Mucosa of descending colon (tissue), 3 donors: ENCODE measurements around the gene NOSIP. TPM values are rescaled to one million over a fixed set of nuclear protein-coding genes. Genes with fewer than 3 reads are reported as not detected.

ENCODE experiments used
- ATAC-seq: fragments of 200-7000 bp; cut with Tn5 transposase; one replicate; pipeline ENCODE4 v1.9.1; 2020; ENCODE audit warnings: mild to moderate bottlenecking, moderate library complexity
- DNase-seq, 3 donors: peaks; one replicate each; pipeline ENCODE4 v3.0.0-alpha.2; 2020
- H3K36me3 ChIP-seq: fragments of 200-600 bp; one replicate; pipeline ENCODE4 v1.8.0; 2021; ENCODE audit warnings: low read depth, mild to moderate bottlenecking
- H3K4me1 ChIP-seq: fragments of 200-600 bp; one replicate; pipeline ENCODE4 v1.8.0; 2021; ENCODE audit warnings: low read depth, mild to moderate bottlenecking
- H3K4me3 ChIP-seq: fragments of 200-600 bp; one replicate; pipeline ENCODE4 v1.8.0; 2021; ENCODE audit warnings: mild to moderate bottlenecking
- H3K9me3 ChIP-seq: fragments of 200-600 bp; one replicate; pipeline ENCODE4 v1.8.0; 2021; ENCODE audit warnings: mild to moderate bottlenecking
- intact Hi-C, 2 donors: fragments of 100-400 bp; cut with DNase I in 1 of 2; cut with micrococcal nuclease in 1 of 2; formaldehyde crosslinking; loops; one replicate each; pipeline versions ENCODE4 v1.11.0 to v1.11.1; 2022; cut with DNase I, micrococcal nuclease
- total RNA-seq, 3 donors: library from RNA; stranded (reverse); fragmentation: NEBNext Ultra II Directional in 2 of 3; extraction: Animal tissue kit (Norgen Biotek cat#: 25700) in 2 of 3; gene quantifications; one replicate each; pipeline versions ENCODE4 v1.2.1 to v1.2.4, GENCODE V29; 2021 to 2023
- TF ChIP-seq, protein P1 (sequence below): fragments of 200-600 bp; IDR thresholded peaks from one replicate; pipeline ENCODE4 v1.8.0; 2022; ENCODE audit warnings: antibody characterized with exemption, mild to moderate bottlenecking
- donor health status: DM: no; HTN: no; CAD: no; lungs with moderate emphysema.
- donor health status: DM: no; HTN: no; CAD: no.
- donor health status: DM: no; HTN: yes; CAD: no.

Gene NOSIP
- total RNA-seq, 3 donors from 2014 or later, result 59.2 to 72.5 (median 66.3) TPM

DNA sequence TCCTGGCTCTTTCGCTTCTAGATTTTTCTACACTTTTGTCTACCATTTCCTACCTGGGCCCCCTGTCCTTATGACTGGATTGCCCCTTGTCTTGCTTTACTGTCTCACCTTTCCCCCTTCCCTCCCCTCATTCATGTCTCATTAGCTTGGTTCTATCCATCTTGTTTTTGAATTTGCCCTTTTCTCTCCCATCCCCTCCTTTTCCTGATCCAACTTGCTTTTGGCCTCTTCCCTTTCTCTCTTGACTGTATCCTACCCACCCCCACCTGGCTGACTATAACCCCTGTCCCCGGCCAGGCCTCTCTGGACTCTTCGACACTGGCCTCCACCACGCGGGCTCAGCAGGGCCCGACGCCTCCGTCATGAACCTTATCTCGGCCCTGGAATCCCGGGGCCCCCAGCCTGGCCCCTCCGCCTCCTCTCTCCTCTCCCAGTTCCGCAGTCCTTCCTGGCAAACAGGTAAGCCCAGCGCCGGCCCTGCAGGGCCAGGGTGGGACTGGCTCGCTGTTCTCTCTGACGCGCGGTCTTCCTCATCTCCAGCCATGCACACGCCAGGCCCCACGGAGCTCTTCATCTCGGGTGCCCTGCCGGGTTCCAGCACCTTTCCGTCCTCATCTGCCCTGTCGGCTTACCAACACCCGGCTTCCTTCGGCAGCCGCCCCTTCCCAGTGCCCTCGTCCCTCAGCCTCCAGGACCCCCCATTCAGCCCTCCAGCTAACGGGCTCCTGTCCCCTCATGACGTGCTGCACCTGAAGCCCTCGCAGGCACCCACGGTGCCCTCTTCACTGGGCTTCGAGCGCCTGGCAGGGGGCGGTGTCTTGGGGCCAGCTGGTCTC is 14.0 kb upstream of the NOSIP start:
- Histone ChIP-seq H3K4me1 (peaks cover 10% of the 10 kb centered on the region), H3K4me3 (no peak overlapping the region), H3K9me3 (no peaks in the 10 kb centered on the region), H3K36me3 (peaks cover 1% of the 10 kb centered on the region)
- ATAC-seq (no peak), DNase-seq (peak in 1 of 3 donors; percentile 35)
- intact Hi-C loops, result no loop called here
- TF ChIP-seq, protein P1, sequence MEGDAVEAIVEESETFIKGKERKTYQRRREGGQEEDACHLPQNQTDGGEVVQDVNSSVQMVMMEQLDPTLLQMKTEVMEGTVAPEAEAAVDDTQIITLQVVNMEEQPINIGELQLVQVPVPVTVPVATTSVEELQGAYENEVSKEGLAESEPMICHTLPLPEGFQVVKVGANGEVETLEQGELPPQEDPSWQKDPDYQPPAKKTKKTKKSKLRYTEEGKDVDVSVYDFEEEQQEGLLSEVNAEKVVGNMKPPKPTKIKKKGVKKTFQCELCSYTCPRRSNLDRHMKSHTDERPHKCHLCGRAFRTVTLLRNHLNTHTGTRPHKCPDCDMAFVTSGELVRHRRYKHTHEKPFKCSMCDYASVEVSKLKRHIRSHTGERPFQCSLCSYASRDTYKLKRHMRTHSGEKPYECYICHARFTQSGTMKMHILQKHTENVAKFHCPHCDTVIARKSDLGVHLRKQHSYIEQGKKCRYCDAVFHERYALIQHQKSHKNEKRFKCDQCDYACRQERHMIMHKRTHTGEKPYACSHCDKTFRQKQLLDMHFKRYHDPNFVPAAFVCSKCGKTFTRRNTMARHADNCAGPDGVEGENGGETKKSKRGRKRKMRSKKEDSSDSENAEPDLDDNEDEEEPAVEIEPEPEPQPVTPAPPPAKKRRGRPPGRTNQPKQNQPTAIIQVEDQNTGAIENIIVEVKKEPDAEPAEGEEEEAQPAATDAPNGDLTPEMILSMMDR, result no peak

DNA sequence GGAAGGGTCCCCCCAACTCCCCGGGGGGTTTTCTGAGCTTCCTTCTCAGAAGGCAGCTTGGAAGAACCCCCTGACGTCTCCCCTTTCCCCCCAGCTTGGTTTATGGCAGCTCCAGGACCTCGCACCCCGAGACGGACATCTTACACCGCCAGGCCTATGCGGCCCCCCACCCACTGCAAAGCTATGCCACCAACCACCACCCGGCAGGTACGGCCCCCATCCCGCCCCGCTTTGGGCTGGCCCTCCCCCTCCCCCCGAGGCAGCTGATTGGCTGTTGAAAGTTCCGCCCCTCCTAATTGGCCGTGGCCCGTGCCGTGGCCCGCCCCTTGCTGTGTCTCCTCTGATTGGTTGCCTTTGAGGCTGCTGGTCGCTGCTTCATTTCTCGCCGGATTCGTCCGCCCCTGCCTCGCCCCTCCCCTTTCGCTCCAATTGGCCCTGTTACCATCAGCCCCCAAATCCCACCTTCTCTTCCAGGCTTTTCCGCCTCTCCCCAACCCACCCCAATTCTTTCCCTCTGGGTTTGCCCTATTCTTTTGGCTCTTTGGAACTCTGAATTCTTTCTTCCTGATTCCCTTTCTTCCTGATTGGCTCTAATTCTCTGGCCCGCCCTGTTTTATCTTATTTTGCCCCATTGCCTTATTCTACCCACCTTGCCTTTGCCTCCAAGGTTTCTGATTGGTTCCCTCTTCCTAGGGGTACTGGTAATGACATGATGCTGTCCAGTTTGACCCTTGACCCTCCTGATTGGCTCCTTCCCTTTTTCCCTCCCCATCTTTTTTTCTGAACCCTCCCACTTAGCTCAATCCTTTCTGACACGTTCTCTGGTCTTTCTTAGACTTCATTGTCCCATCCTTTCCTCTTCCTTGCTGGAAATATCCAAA is 13.1 kb upstream of the NOSIP start:
- no peaks in the 10 kb centered on the region for H3K36me3 ChIP-seq
- DNase-seq, result peak; percentile 95 to 96 (median 96)
- H3K4me1 ChIP-seq, result peaks cover 10% of the 10 kb centered on the region
- ATAC-seq, result peak; percentile 70
- intact Hi-C loops, result no loop called here
- TF ChIP-seq, protein P1, result no peak
- H3K9me3 ChIP-seq, result no peaks in the 10 kb centered on the region
- H3K4me3 ChIP-seq, result no peak overlapping the region

DNA sequence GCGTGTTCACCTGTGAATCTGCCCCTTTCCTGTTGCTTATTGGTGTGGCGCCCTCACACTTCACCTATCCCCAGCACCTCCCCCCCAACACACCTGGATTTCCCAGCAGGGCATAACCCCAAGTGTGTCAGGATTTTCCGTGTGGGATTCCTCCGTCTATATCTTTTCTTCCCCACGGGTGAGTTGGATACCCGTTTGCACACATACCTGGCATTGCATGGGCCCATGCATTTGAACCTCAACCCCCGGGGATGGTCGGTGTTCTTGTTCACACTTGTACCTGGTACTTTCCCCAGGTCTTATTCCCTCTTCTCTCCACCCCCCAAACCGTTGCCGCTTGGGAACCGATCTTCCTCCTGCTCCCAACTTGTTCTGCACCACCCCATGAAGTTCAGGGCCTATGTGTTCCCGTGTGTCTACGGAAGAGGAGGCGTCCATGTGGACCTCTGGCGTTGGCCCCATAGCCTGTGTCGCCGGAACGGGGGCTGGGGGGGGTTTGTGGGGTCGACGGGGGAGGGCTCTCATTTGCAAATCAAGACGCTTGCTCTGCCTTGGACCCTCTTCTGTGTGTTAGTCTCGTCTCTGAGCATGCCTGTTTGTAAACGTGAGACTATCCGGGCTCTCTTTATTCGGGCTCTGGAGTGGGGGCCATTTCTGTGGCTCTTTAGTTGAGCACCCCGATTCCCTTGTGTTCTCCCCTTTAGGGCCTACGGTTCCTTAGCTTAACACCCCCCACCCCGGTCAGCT is 12.3 kb upstream of the NOSIP start:
- Histone ChIP-seq H3K9me3 (no peaks in the 10 kb centered on the region), H3K4me1 (peaks cover 10% of the 10 kb centered on the region), H3K36me3 (no peaks in the 10 kb centered on the region), H3K4me3 (peak overlapping the region; percentile 51)
- TF ChIP-seq, protein P1, result no peak
- DNase-seq (peak; percentile 41 to 63 (median 58)), ATAC-seq (no peak)
- intact Hi-C loops, result no loop called here

DNA sequence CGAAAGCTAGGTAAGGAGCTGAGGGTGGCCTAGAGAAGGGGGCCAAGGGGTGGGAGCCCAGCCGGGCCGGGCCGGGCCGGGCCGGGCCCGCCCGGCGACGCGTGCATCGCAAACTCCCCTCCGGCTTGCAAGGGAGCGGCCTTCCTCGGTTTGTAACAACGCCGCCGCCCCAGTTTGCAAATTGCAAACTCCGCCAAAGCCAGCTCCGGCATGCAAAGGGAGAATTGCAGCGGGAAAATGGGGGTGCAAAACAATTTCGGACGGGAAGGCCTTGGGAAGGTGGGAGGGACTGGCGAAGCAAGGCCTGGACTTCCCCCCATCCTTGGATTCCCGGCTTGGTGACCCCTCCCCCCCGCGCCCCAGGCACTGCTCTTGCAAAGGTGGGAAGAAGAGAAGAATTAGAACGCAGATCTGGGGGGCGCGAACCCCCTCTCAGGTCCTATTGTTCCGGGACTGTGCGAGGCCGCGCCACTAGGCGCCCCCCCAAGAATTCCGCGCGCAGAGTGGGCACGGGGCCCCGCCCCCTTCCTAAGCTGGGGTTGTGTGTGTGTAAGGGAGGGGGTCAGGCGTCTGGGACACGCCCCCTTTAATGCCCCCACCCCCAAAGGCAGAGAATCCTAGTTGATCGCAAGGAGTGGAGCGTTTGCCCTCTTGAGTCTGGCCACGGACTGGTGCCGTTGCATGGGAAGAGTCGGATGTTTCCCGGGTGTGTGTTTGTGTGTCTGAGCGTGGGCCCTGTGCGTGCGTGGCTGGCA is 11.6 kb upstream of the NOSIP start:
- Histone ChIP-seq H3K9me3 (no peaks in the 10 kb centered on the region), H3K4me1 (peaks cover 10% of the 10 kb centered on the region), H3K36me3 (no peaks in the 10 kb centered on the region), H3K4me3 (peak overlapping the region; percentile 51)
- intact Hi-C loops, result no loop called here
- DNase-seq, result peak; percentile 64 to 81 (median 75)
- TF ChIP-seq, protein P1, result no peak
- no peak for ATAC-seq
